HG03442 (cell line): ENCODE data around the gene APBA2.

Experiments
- ATAC-seq: cut with Tn5 transposase; IDR thresholded peaks from one replicate; pipeline ENCODE4 v1.9.1; 2021; ENCODE audit warnings: mild to moderate bottlenecking, moderate library complexity; ENCODE audit not compliant: unreplicated experiment

APBA2 gene

GRCh38 chr15:29113336-29114220 lies 227.8 kb downstream of the APBA2 start:
- ATAC-seq: no peak

GRCh38 chr15:29114221-29115092 lies 228.7 kb downstream of the APBA2 start:
- ATAC-seq: no peak

- no peak for ATAC-seq
Observed at GRCh38 chr15:29115093-29115991, 229.6 kb downstream of the APBA2 start.

DNA sequence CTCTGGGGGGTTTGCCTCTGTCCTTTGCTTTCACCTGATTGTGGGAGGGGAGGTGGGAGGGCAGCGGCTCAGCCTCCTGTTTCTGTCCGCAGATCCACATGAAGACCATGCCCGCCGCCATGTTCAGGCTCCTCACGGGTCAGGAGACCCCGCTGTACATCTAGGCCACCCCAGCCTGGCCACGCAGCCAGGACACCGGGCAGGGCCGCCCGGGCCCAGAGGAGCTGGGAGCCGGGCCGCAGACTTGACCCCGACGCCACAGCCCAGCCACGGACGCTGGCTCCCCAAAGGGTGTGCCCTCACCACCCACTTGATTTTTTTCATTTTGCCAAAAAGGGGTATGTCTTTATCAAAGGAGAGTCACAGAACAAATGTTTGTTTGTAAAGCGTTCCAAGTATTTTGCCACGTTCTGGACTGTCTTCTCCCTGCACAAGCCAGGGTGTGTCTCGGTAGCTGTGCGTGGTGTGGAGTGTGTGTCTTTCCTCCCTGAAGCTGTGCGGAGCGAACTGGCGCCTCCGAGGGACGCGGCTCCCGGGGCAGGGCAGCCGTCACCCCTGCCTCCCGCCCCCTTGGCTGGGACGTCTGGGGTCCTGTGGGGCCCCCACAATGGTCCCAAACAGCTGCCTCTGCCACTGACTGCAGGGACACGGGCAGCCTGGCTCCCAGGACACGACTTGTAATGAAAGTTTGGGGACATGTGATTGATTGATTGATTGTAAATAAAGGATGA lies 231.4 kb downstream of the APBA2 start:
- no peak for ATAC-seq

- no peak for ATAC-seq
Observed at GRCh38 chr15:29117778-29118177, 232.0 kb downstream of the APBA2 start.

- no peak for ATAC-seq
Observed at GRCh38 chr15:29119847-29120246, 234.1 kb downstream of the APBA2 start.

GRCh38 chr15:29120593-29121368 lies 235.0 kb downstream of the APBA2 start:
- ATAC-seq: no peak

GRCh38 chr15:29121369-29121656 lies 235.5 kb downstream of the APBA2 start:
- no peak for ATAC-seq

DNA sequence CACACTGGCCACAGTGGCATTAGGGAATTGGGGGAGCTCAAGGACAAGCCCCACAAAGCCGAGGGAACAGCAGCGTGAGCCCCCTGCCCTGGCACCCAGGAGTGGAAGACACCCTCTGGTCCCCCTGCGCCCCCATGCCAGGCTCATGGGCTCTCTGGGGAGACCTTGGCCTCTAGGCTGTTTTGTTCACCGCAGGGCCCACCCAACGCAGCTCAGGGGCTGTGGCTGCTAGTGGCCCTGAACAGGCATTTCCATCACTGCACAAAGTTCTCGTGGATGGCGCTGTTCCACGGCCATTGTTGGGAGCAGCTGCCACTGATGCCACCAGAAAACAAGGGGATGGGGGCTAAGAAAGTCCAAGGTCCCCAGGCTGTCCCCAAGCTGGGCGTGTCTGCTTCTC lies 236.1 kb downstream of the APBA2 start:
- ATAC-seq: no peak

DNA sequence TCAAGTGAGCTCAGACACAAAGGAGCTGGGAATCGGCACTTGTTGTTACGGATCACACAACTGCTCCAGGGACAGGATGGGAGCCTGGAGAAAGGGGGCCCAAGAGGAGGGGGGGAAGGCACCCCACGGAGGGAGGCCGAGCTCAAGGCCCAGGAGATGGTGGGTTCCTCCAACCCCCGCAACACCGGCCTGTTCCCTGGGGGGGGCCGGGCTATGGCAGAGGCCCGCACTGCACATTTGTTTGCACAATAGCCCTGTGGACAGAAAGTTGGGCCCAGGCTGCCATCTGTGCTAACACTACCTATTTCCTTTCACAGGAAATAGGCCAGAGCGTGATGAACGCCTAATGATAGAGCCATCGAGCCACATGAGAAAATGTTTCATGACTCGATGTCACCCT lies 236.7 kb downstream of the APBA2 start:
- ATAC-seq: no peak

DNA sequence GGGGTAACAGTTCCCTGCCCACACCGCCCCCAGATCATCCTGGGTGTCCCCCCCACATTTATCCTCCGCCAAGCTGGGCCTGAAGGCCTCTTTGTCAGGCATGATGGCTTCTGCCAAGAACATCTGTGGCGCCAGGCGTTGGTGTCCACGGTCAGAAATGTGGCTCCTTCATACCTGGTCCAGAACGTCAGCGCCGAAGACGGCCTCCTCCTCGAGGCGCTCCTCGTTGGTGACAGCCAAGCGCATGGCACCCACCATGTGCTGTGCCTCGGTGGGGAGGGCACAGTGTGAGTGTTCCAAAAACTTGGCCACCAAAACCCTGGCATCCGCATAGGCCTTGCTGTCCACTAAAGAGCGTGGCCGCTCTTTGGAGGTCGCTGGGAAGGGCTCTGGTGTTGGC lies 237.4 kb downstream of the APBA2 start:
- no peak for ATAC-seq

GRCh38 chr15:29123991-29124390 lies 238.2 kb downstream of the APBA2 start:
- ATAC-seq: no peak

GRCh38 chr15:29124581-29125381 lies 239.0 kb downstream of the APBA2 start:
- ATAC-seq: no peak

- ATAC-seq: no peak
Observed at GRCh38 chr15:29125382-29126207, 239.8 kb downstream of the APBA2 start.

DNA sequence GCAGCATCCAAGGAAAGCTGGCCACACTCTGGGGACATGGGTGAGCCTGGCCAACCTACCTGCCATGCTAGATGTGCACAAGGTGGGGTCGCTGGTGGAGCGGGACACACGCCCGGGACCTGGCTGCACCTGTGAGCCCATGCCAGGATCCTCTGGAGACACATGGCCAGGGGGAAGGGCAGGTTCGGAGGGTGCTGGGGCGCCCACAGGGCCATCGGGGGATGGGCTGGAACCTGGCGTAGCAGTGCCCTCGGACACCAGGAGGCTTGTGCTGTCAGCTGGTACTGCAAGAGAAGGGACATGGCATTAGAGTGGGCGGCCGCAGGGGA lies 240.4 kb downstream of the APBA2 start:
- no peak for ATAC-seq

DNA sequence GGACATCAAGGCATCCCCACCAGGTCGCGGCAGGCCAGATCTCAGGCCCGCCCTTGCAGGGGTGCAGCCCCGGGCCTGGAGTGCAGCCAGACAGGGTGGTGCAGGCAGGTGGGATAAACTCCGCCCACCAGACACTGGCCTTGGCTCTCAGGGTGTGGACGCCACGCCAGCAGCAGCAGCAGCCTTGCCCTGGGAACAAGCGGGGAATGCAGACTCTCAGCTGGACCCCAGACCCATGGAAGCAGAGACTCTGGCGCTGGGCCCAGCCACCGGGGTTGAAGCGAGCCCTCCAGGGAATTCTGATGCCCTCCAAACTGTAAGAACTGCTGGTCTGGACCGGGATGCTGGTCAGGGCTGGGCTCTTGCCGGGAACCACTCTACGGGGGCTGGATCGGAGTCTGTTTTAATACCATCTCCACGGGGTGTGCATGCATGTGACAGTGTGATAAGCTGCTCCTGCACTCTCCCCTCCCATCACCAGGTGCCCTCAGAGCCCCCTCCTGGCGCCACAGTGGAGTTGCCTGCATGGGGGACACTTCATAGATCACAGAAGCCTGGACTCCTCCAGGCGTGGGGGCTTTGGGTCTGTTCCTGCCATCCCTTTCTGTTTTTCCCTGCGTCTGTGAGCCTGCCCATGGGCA lies 241.2 kb downstream of the APBA2 start:
- ATAC-seq: no peak

GRCh38 chr15:29127506-29128430 lies 242.0 kb downstream of the APBA2 start:
- no peak for ATAC-seq
